ENCODE results near the gene ESD.

ESD gene

DNA sequence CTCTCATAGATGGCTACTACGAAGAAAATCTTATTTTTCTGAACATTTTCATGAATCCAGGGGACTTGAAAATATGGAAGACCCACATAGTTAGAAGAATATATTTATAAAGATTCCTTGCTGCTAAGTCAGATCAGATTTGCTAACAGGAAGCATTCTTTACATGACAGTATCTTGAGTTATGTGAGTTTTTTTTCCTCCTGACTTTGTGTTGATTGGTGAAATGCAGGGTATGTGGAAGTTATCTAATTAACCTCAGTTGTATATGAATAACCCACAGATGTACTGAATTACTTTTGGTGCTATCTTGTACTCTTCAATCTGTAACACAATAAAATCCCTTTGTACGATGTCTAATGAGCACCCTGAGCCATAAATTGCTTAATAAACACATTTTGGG, 53.8 kb downstream of the ESD start:
- no peak for TF ChIP-seq ZNF274 (IDR thresholded peaks at IDR 0.05; ENCODE audit: low read depth, low read length)
- H3K4me3 ChIP-seq (ENCODE audit: low read length) = no peak overlapping the region

DNA sequence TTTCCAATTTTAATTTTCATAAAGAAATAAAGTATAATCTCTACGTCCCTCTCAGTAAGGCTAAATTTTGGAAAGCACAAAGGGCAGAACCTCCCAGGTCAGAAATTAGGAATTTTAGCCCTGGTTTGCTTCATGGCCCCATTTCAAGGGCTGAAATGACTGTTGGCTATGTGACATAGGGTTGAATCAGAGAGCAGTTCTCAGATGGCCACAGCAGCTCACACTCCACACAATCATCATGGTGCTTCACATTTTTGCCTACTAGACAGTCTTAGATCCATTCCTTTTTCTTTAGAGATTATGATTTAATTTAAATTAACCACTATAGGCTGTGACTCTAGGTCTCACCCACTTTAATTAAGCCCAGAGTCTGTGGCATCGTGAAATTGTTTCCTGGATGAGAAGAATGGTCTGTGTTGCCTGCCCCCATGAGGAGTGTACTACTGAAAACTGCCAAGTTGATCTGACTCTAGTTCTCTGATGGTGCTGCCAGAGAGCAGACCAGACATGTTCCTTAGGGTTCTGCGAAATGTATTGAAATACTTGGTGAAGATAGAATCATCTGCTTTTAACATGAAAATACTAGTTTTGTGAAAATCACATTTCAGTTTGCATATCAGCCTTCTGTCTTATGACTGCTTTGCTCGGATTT, 57.4 kb downstream of the ESD start:
- no peak for TF ChIP-seq ZNF274 (IDR thresholded peaks at IDR 0.05; ENCODE audit: low read depth, low read length)
- H3K4me3 ChIP-seq (ENCODE audit: low read length) = no peak overlapping the region

DNA sequence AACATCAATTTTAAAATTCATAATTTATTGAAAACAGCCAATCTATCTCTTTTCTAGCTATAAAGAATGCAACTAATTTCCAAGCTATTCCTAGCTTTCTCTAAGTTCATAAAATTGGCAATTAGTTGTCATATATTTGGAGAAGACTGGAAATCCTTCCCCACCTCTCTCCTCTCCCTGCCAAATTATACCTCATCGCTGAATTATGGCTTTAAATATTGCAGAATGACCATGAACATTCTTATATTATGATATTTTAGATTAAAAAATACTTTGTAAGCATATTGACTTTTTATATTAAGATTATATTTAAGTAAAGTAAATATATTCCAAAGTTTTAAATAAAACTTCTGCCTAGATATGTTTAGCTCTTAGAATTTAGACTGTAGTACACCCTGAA, 58.2 kb downstream of the ESD start:
- no peak for TF ChIP-seq ZNF274 (IDR thresholded peaks at IDR 0.05; ENCODE audit: low read depth, low read length)
- H3K4me3 ChIP-seq (ENCODE audit: low read length) = no peak overlapping the region

DNA sequence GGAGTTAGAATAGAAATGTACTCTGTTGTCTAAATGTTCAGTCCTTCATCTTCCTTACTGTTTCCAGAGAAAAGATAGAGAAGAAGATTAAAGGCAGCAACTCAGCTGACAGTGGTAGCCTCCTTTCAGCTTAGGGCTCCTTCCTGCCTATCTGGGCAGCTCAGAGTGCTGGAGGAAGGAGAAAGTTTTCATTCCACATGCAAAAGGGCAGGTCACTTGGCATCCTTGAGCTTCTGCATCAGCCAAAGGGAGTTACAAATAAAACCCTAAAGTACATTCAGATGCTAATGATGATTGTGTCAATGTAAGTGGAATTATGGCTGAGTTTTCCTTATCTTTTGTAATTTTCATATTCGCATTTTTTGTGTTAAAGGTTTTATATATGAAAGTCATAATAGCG, 58.9 kb downstream of the ESD start:
- H3K4me3 ChIP-seq (ENCODE audit: low read length) = no peak overlapping the region
- no peak for TF ChIP-seq ZNF274 (IDR thresholded peaks at IDR 0.05; ENCODE audit: low read depth, low read length)

DNA sequence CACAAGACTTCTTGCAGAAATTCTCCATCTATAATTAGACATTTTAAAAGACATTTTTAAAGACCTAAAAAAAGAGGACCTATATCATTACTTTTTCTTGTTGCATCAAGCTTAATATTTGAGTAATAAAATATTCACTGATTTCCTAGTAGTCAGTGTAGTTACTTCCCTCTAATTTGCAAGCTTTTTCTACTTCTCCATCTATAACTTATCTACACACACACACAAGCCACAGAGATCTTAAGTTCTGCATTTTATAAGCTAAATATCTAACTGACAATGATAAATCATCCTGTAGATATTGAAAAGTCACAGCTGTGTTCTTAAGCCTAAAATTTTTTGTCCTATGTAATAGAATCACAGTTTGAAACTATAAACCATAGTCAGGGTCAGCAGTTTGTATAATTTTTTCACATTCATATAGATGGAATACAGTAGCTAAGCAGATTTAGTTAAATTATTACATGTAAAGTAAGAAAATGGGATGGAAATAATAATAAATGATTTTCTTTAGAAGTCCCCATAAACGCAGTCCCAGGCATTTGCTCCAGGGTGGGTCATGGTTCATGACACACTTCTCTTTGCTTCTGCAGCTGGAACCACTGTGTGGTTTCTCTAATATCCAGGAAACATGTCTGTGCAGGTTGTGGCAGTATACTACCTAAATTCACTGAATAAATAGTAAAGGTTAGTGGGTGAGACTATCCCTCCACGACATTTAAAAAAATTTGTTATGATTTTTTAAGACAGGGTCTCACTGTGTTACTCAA, 60.2 kb downstream of the ESD start:
- TF ChIP-seq ZNF274 (IDR thresholded peaks at IDR 0.05; ENCODE audit: low read depth, low read length) = no peak
- H3K4me3 ChIP-seq (ENCODE audit: low read length) = no peak overlapping the region

DNA sequence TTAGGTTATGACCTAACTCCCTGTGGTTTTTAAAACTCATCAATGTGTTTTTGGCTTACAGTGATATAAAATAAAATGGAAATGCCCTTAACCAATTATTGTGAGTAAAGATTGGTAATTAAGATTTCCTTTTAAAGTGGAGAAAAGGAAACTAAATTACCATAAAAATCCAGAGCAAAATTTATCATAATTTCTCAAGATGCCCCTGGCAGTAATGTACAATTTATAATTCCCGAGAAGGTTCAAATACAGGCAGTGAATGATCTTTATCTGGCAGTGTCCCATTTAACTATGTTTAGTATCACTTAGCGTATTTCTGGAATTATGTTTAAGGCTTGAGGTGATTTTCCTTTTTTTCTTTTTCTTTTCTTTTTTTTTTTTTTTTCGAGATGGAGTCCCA, 61.5 kb downstream of the ESD start:
- H3K4me3 ChIP-seq (ENCODE audit: low read length) = no peak overlapping the region
- TF ChIP-seq ZNF274 (IDR thresholded peaks at IDR 0.05; ENCODE audit: low read depth, low read length) = no peak

DNA sequence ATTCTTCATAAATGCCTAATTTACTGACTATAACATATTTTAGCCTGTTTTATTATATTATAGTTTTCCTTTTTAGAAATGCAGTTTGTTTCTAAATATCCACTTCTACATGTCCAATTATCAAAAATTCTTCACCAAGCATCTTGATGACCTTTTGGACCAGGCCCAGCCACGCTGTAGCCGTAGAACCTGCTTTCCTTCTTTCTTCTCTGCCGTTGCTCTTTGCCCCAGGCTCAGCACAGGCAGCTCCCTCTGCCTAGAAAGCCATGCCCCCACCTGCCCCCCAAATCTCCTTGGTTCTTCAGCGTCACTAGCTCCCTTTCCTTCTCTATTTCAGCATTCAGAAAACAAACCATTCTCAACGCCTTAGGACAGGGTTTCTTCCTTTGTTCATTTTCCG, 65.4 kb downstream of the ESD start:
- TF ChIP-seq ZNF274 (IDR thresholded peaks at IDR 0.05; ENCODE audit: low read depth, low read length) = no peak
- no peak overlapping the region for H3K4me3 ChIP-seq (ENCODE audit: low read length)

DNA sequence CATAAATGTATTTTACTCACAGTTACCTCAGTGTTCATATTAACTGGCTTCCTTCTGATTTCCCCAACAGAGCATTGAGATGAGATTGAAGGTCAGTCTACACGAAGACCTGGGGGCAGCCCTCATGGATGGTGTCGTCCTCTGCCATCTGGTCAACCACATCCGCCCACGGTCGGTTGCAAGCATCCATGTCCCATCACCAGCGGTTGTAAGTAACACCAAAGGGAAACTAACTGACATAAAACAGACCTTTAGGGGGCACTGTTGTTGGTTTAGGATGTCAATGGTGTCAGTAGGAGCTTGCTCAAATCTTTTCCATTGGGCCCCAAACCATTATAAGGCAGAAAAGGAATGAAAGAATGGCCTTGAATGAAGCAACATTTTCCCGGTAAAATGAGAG, 68.2 kb downstream of the ESD start:
- no peak overlapping the region for H3K4me3 ChIP-seq (ENCODE audit: low read length)
- TF ChIP-seq ZNF274 (IDR thresholded peaks at IDR 0.05; ENCODE audit: low read depth, low read length) = no peak

DNA sequence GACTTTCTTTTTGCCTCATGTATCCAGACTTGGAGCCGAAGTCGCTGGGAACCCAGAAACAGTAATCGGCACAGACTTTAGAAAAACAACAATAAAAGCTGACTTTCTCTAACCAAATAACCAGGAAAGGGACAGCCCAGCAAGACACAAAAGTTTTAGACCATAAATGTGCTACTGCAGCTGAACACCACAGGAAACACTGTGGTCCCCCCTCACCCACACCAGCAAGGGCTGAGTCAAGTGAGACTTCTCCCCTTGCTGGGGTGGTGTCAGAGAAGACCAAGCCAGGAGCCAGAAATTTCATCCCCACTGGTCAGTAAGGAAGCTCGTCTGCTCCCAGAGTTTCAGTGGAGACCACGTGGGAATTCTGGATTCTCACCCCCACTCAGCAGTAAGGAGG, 70.6 kb downstream of the ESD start:
- H3K4me3 ChIP-seq (ENCODE audit: low read length) = no peak overlapping the region
- no peak for TF ChIP-seq ZNF274 (IDR thresholded peaks at IDR 0.05; ENCODE audit: low read depth, low read length)

Data from GM08714 (cell line).